SJCRH30 (cell line): ENCODE results near the gene EPHA8. TPM values are rescaled to one million over a fixed set of nuclear protein-coding genes. Genes with fewer than 3 reads are reported as not detected.

Experiments
- DNase-seq, 2 experiments: peaks; one replicate each; pipeline ENCODE4 v3.0.0-alpha.2; 2015 to 2020
- H3K27ac ChIP-seq: fragments of 250-450 bp; sonication (Bioruptor Pico); 2 replicates; pipeline ENCODE4 v1.5.1; 2020; ENCODE audit warnings: mild to moderate bottlenecking, moderate library complexity
- H3K27me3 ChIP-seq: fragments of 250-450 bp; sonication (Bioruptor Pico); 2 replicates; pipeline ENCODE4 v1.5.1; 2020; ENCODE audit warnings: mild to moderate bottlenecking, moderate library complexity
- H3K36me3 ChIP-seq: fragments of 250-450 bp; sonication (Bioruptor Pico); 2 replicates; pipeline ENCODE4 v1.5.1; 2020; ENCODE audit warnings: mild to moderate bottlenecking, moderate library complexity
- H3K4me1 ChIP-seq: fragments of 250-450 bp; sonication (Bioruptor Pico); 2 replicates; pipeline ENCODE4 v1.5.1; 2020; ENCODE audit warnings: mild to moderate bottlenecking, moderate library complexity
- H3K4me3 ChIP-seq: fragments of 250-450 bp; sonication (Bioruptor Pico); 2 replicates; pipeline ENCODE4 v1.5.1; 2020; ENCODE audit warnings: mild to moderate bottlenecking, moderate library complexity
- H3K9me3 ChIP-seq: fragments of 250-450 bp; sonication (Bioruptor Pico); replicated peaks from 2 replicates; pipeline ENCODE4 v1.5.1; 2020; ENCODE audit warnings: mild to moderate bottlenecking, moderate library complexity
- total RNA-seq: library from RNA; depleted of rRNA; stranded (reverse); fragments of >200 nt; shearing (Covaris generic); gene quantifications from 2 replicates; pipeline ENCODE4 v1.2.3, GENCODE V29; 2014

The EPHA8 gene
- total RNA-seq, 1 experiment from 2014 or later, result 1.3 TPM

DNA sequence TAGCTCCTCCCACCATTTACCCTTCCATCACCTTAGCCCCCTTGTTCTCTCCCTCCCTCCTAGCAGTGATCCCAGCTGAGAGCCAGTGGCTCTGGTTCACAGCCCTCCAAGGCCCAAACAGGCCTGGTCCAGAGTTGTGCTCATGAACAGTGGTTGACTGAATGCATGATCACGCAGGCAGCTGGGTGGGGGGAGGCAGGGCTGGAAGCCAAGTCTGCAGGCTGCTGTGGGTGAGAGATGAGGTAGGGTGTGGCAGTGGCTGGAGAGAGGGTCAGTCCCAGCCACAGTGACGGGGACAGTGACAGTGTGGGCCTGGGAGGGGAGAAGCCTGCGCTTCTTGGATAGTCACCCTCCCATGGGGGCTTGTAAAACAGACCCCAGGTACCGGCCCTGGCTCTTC is 22.2 kb downstream of the EPHA8 start:
- H3K27me3 ChIP-seq, result no peaks in the 10 kb centered on the region; the same call in 1 of the 2 replicates
- H3K27ac ChIP-seq, result no peak overlapping the region
- H3K4me3 ChIP-seq, result no peak overlapping the region
- H3K36me3 ChIP-seq, result no peaks in the 10 kb centered on the region
- no peaks in the 10 kb centered on the region for H3K9me3 ChIP-seq
- DNase-seq, result no peak
- peaks cover 15% of the 10 kb centered on the region; the same call in 1 of the 2 replicates for H3K4me1 ChIP-seq

DNA sequence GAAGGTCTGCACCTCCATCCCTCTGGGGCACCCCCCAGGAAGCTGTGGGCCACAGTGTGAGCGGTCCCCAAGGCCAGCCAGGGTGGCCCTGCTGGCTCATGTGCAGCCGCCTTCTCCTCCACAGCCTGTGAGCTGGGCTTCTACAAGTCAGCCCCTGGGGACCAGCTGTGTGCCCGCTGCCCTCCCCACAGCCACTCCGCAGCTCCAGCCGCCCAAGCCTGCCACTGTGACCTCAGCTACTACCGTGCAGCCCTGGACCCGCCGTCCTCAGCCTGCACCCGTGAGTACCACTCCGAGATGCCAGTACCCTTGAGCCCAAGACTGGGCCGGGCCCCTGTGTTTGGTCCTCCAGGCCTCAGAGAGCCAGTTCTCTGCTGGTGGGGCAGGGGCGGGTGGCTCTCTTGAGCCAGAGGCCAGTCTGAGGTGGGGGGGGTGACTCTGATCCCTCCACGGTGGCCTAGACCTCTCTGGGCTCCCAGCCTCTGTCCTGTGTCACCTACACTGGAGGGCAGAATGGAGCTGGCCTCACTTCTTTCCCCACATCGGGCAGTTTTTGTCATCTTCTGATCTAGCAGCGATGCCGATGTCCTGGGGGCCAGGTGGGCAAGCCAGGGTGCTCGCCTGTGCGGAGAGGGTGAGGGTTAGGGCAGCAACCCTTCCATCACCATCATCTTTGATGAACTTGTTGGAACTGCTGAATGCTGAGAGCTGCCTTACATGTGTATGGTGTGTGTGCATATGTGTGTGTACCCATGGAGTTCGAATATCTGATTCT is 23.3 kb downstream of the EPHA8 start:
- Histone ChIP-seq H3K4me1 (peaks cover 15% of the 10 kb centered on the region; the same call in 1 of the 2 replicates), H3K4me3 (no peak overlapping the region), H3K36me3 (no peaks in the 10 kb centered on the region), H3K9me3 (no peaks in the 10 kb centered on the region), H3K27me3 (peaks cover 2% of the 10 kb centered on the region; the same call in 1 of the 2 replicates), H3K27ac (no peak overlapping the region)
- DNase-seq, result no peak

DNA sequence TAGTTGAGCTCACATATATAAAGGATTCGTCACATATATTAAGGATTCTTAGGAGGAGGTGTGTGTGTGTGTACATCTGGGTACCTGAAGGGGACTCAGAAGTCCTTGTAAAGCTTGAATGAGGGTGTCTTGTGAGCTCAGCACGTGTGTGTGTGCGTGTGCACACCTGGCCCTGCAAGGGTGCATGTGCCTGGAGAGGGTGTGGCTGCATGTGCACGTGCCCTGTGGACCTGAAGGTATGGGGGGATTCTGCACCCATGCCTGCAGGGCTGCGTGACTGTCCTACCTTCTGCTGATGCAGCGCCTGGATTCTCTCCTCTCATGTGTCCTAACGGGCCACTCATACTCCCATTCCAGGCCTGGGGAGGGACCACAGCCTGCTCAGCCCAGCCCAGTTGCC is 24.0 kb downstream of the EPHA8 start:
- no peak for DNase-seq
- Histone ChIP-seq H3K27ac (no peak overlapping the region), H3K4me1 (peaks cover 15% of the 10 kb centered on the region; the same call in 1 of the 2 replicates), H3K4me3 (no peak overlapping the region), H3K9me3 (no peaks in the 10 kb centered on the region), H3K27me3 (peaks cover 3% of the 10 kb centered on the region; the same call in 1 of the 2 replicates), H3K36me3 (no peaks in the 10 kb centered on the region)

GRCh38 chr1:22588899-22589422 is 25.7 kb downstream of the EPHA8 start:
- no peak for DNase-seq
- Histone ChIP-seq H3K9me3 (no peaks in the 10 kb centered on the region), H3K4me3 (no peak overlapping the region), H3K4me1 (no peaks in the 10 kb centered on the region; the same call in 1 of the 2 replicates), H3K27me3 (peaks cover 12% of the 10 kb centered on the region; the same call in 1 of the 2 replicates), H3K27ac (no peak overlapping the region), H3K36me3 (no peaks in the 10 kb centered on the region)

DNA sequence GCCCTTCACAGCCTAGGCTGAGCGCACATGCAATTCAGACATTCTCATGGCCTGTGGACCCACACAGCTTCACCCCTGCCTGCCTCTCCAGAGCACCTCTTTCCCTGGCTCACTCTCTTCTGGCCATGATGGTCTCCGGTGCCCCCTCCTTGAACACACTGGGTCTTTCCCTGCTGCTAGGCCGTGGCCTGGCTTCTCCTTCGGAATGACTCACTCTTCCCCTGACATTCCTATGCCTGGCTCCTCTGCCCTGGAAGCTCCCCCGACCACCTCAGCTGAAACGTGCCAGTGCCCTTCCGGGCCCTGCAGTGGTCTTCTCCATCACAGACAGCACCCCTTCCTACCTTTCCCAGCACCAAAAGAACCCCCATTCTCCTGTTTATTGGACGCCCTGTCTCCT is 28.3 kb downstream of the EPHA8 start:
- no peaks in the 10 kb centered on the region for H3K4me1 ChIP-seq
- DNase-seq, result no peak
- H3K27ac ChIP-seq, result no peak overlapping the region
- peaks cover 14% of the 10 kb centered on the region; the same call in 1 of the 2 replicates for H3K27me3 ChIP-seq
- no peaks in the 10 kb centered on the region for H3K36me3 ChIP-seq
- H3K9me3 ChIP-seq, result no peaks in the 10 kb centered on the region
- no peak overlapping the region for H3K4me3 ChIP-seq

- DNase-seq, result no peak
- H3K4me1 ChIP-seq, result no peaks in the 10 kb centered on the region
- no peaks in the 10 kb centered on the region for H3K36me3 ChIP-seq
Observed at GRCh38 chr1:22592051-22592450, 28.8 kb downstream of the EPHA8 start.

DNA sequence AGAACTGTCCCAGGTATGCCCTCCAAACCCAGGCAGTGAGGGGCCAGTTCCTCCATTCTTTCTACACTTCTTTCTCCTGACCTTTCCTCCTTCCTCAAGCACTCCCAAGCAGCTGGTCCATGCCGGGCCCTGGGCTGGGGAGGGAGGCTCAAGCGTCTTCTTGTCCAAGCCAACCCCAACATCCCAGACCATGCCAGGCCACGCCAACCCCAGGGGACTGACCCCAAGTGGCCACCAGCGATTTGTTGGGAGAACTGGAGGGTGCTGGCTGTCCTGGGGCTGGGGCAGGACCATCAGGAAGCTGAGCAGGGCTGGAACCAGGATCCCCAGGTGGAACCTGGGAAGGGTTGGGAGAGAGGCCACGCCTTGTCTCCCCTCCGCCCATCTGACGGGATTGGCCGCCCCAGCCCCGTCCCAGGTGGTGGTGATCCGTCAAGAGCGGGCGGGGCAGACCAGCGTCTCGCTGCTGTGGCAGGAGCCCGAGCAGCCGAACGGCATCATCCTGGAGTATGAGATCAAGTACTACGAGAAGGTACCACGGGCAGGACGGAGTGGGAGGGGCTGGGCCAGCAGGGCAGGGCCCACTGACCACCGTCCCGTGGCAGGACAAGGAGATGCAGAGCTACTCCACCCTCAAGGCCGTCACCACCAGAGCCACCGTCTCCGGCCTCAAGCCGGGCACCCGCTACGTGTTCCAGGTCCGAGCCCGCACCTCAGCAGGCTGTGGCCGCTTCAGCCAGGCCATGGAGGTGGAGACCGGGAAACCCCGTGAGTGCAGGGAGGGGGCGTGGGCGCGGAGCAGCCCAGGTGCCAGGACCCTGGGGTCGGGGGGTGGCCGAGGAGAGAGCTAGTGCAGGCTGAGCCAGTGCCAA is 29.9 kb downstream of the EPHA8 start:
- Histone ChIP-seq H3K27ac (no peak overlapping the region), H3K9me3 (no peaks in the 10 kb centered on the region), H3K4me3 (no peak overlapping the region), H3K4me1 (no peaks in the 10 kb centered on the region), H3K27me3 (peaks cover 17% of the 10 kb centered on the region; the same call in 1 of the 2 replicates), H3K36me3 (no peaks in the 10 kb centered on the region)
- no peak for DNase-seq

More at GRCh38 chr1:22592051-22592450, 28.8 kb downstream of the EPHA8 start:
- H3K9me3 ChIP-seq, result no peaks in the 10 kb centered on the region
- H3K27ac ChIP-seq, result no peak overlapping the region
- peaks cover 14% of the 10 kb centered on the region; the same call in 1 of the 2 replicates for H3K27me3 ChIP-seq
- H3K4me3 ChIP-seq, result no peak overlapping the region

DNA sequence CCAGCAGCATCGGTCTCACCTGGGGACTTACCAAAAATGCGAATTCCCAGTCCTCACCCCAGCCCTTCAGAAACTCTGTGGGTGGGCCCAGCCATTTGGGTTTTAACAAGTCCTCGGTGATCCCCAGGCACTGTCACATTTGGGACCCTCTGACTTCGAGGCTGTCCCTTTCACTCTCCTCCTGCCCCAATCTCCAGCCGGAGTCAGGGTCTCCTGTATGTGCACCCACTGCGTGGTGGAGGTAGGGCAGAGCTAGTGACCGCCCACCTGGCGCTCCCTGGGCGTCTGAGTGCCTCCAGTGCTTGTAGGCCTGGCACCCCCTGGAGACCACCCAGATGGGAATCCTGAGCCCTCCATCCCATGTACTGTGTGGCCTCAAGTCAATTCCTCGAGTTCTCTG is 31.1 kb downstream of the EPHA8 start:
- Histone ChIP-seq H3K27ac (no peak overlapping the region), H3K9me3 (no peaks in the 10 kb centered on the region), H3K4me1 (no peaks in the 10 kb centered on the region), H3K27me3 (peaks cover 23% of the 10 kb centered on the region; the same call in 1 of the 2 replicates), H3K4me3 (no peak overlapping the region), H3K36me3 (no peaks in the 10 kb centered on the region)
- DNase-seq, result no peak

DNA sequence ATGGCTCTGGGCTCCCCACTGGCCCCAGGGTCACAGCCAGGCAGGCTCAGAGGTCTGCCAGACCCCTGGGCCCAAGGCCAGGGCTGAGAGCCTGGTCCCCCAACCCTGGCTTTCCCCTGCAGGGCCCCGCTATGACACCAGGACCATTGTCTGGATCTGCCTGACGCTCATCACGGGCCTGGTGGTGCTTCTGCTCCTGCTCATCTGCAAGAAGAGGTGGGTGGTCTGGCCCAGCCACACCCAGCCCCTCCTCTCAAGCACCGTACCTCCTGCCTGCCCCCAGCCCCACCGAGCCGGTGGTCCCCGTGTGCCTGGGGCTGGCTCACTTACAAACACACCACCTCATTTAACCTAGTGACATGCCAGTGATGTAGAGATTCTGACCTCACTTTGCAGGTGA is 31.8 kb downstream of the EPHA8 start:
- Histone ChIP-seq H3K4me3 (no peak overlapping the region), H3K4me1 (no peaks in the 10 kb centered on the region), H3K36me3 (no peaks in the 10 kb centered on the region), H3K27me3 (peaks cover 23% of the 10 kb centered on the region; the same call in 1 of the 2 replicates), H3K27ac (no peak overlapping the region), H3K9me3 (no peaks in the 10 kb centered on the region)
- DNase-seq, result no peak

DNA sequence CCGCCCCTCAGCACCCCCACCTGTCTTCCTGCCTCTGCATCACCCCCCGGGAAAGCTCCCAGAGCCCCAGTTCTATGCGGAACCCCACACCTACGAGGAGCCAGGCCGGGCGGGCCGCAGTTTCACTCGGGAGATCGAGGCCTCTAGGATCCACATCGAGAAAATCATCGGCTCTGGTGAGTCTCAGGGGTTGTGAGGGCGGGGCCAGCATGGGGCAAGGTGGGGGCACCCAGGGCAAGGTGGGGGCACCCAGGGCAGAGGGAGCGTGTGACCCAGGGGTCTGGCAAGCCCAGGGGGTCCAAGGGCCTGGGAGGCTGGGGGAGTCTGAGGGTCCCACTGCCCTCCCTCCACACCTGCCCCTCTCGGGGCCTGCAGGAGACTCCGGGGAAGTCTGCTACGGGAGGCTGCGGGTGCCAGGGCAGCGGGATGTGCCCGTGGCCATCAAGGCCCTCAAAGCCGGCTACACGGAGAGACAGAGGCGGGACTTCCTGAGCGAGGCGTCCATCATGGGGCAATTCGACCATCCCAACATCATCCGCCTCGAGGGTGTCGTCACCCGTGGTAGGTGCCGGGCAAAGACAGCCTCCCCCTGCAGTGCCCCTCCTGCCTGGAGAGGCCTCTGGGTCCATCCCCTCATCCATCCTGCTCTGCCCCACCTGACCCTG is 34.1 kb downstream of the EPHA8 start:
- no peaks in the 10 kb centered on the region for H3K36me3 ChIP-seq
- peaks cover 20% of the 10 kb centered on the region; the same call in 1 of the 2 replicates for H3K27me3 ChIP-seq
- H3K27ac ChIP-seq, result no peak overlapping the region
- DNase-seq, result no peak
- H3K4me1 ChIP-seq, result no peaks in the 10 kb centered on the region
- H3K9me3 ChIP-seq, result no peaks in the 10 kb centered on the region
- no peak overlapping the region for H3K4me3 ChIP-seq

GRCh38 chr1:22597996-22598395 is 34.7 kb downstream of the EPHA8 start:
- H3K9me3 ChIP-seq, result no peaks in the 10 kb centered on the region
- DNase-seq, result no peak
- H3K4me1 ChIP-seq, result no peaks in the 10 kb centered on the region
- H3K27ac ChIP-seq, result no peak overlapping the region
- H3K27me3 ChIP-seq, result peaks cover 18% of the 10 kb centered on the region; the same call in 1 of the 2 replicates
- no peak overlapping the region for H3K4me3 ChIP-seq
- H3K36me3 ChIP-seq, result no peaks in the 10 kb centered on the region

- no peaks in the 10 kb centered on the region for H3K4me1 ChIP-seq
- H3K27ac ChIP-seq, result no peak overlapping the region
- no peaks in the 10 kb centered on the region for H3K9me3 ChIP-seq
- peaks cover 13% of the 10 kb centered on the region; the same call in 1 of the 2 replicates for H3K27me3 ChIP-seq
- H3K36me3 ChIP-seq, result no peaks in the 10 kb centered on the region
- DNase-seq, result no peak
- H3K4me3 ChIP-seq, result no peak overlapping the region
Observed at GRCh38 chr1:22598736-22599135, 35.4 kb downstream of the EPHA8 start.

- H3K9me3 ChIP-seq, result no peaks in the 10 kb centered on the region
- H3K27me3 ChIP-seq, result peaks cover 9% of the 10 kb centered on the region
- no peak overlapping the region for H3K4me3 ChIP-seq
- no peak for DNase-seq
- no peak overlapping the region for H3K27ac ChIP-seq
- no peaks in the 10 kb centered on the region for H3K4me1 ChIP-seq
- H3K36me3 ChIP-seq, result no peaks in the 10 kb centered on the region
Observed at GRCh38 chr1:22600071-22600816, 37.0 kb downstream of the EPHA8 start.
